ENCODE results near the gene SPARC.

SPARC gene

DNA sequence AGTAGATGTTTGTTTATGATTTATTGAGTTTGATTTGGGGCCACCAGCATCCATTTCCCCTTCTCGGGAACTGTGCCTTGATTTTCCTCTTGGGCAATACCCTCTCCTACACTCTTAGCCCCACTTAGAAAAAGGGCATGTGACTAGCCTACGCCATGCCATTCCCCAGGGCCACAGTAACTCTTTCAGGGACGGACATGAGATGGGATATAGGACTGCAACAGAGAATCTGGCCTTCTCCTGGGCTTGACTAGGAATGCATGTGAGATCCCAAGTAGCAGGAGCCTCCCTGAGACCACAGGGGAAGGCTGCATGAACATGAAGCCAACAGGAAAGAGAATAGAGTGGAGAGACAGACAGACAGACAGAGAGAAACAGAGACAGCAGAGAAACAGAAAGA is 30.7 kb upstream of the SPARC start:
- Histone ChIP-seq H4K20me1 (ENCODE audit: insufficient read depth, low read length) (no peaks in the 10 kb centered on the region), H3K36me3 (replicated peaks; ENCODE audit: insufficient read depth, low read length) (no peaks in the 10 kb centered on the region), H3K9me2 (replicated peaks; ENCODE audit: insufficient read depth, low read length) (no peaks in the 10 kb centered on the region), H3K9me3 (replicated peaks; ENCODE audit: insufficient read depth, low read length) (no peaks in the 10 kb centered on the region), H3K27ac (ENCODE audit: low read length) (no peak overlapping the region), H3K27me3 (replicated peaks; ENCODE audit: insufficient read depth, low read length) (no peaks in the 10 kb centered on the region), H3F3A (ENCODE audit: insufficient read depth, low read length) (peaks cover 28% of the 10 kb centered on the region), H2AFZ (ENCODE audit: low read length) (no peak overlapping the region), H3K4me3 (ENCODE audit: low read length) (no peak overlapping the region), H3K79me2 (ENCODE audit: low read length) (no peaks in the 10 kb centered on the region), H3K9ac (ENCODE audit: low read length) (no peak overlapping the region), H3K4me2 (ENCODE audit: low read depth, low read length) (no peak overlapping the region), H3K4me1 (ENCODE audit: low read length) (peaks cover 30% of the 10 kb centered on the region)
- DNase-seq = no peak
- TF ChIP-seq EZH2phosphoT487 (IDR thresholded peaks at IDR 0.05; ENCODE audit: low read length) = no peak
- no peak for TF ChIP-seq EZH2 (optimal IDR thresholded peaks at IDR 0.05; ENCODE audit: low read depth, low read length)
- TF ChIP-seq CTCF (IDR thresholded peaks at IDR 0.05; ENCODE audit: low read length) = no peak

- TF ChIP-seq CTCF (IDR thresholded peaks at IDR 0.05; ENCODE audit: low read length) (no peak), EZH2phosphoT487 (IDR thresholded peaks at IDR 0.05; ENCODE audit: low read length) (no peak), EZH2 (optimal IDR thresholded peaks at IDR 0.05; ENCODE audit: low read depth, low read length) (no peak)
- no peaks in the 10 kb centered on the region for H3K9me2 ChIP-seq (replicated peaks; ENCODE audit: insufficient read depth, low read length)
- no peaks in the 10 kb centered on the region for H3K79me2 ChIP-seq (ENCODE audit: low read length)
- H3K4me1 ChIP-seq (ENCODE audit: low read length) = peaks cover 2% of the 10 kb centered on the region; the same call in 1 of the 2 replicates
- no peak overlapping the region for H3K4me2 ChIP-seq (ENCODE audit: low read depth, low read length)
- H3K27ac ChIP-seq (ENCODE audit: low read length) = no peak overlapping the region
- H4K20me1 ChIP-seq (ENCODE audit: insufficient read depth, low read length) = no peaks in the 10 kb centered on the region
- no peaks in the 10 kb centered on the region for H3K9me3 ChIP-seq (replicated peaks; ENCODE audit: insufficient read depth, low read length)
- no peak overlapping the region for H3K9ac ChIP-seq (ENCODE audit: low read length)
- no peaks in the 10 kb centered on the region for H3K36me3 ChIP-seq (replicated peaks; ENCODE audit: insufficient read depth, low read length)
- no peak overlapping the region for H2AFZ ChIP-seq (ENCODE audit: low read length)
- no peaks in the 10 kb centered on the region for H3K27me3 ChIP-seq (replicated peaks; ENCODE audit: insufficient read depth, low read length)
- no peaks in the 10 kb centered on the region for H3F3A ChIP-seq (ENCODE audit: insufficient read depth, low read length)
- no peak for DNase-seq
- H3K4me3 ChIP-seq (ENCODE audit: low read length) = no peak overlapping the region
Observed at GRCh38 chr5:151709109-151709735, 22.5 kb upstream of the SPARC start.

- DNase-seq = no peak
- H3K9me3 ChIP-seq (replicated peaks; ENCODE audit: insufficient read depth, low read length) = no peaks in the 10 kb centered on the region
- no peak for TF ChIP-seq CTCF (IDR thresholded peaks at IDR 0.05; ENCODE audit: low read length)
- no peak for TF ChIP-seq EZH2 (optimal IDR thresholded peaks at IDR 0.05; ENCODE audit: low read depth, low read length)
- no peak for TF ChIP-seq EZH2phosphoT487 (IDR thresholded peaks at IDR 0.05; ENCODE audit: low read length)
- no peaks in the 10 kb centered on the region for H3F3A ChIP-seq (ENCODE audit: insufficient read depth, low read length)
- no peak overlapping the region for H3K4me2 ChIP-seq (ENCODE audit: low read depth, low read length)
- H2AFZ ChIP-seq (ENCODE audit: low read length) = no peak overlapping the region
- no peak overlapping the region for H3K27ac ChIP-seq (ENCODE audit: low read length)
- H3K4me1 ChIP-seq (ENCODE audit: low read length) = peaks cover 11% of the 10 kb centered on the region
- no peaks in the 10 kb centered on the region for H3K36me3 ChIP-seq (replicated peaks; ENCODE audit: insufficient read depth, low read length)
- H3K27me3 ChIP-seq (replicated peaks; ENCODE audit: insufficient read depth, low read length) = no peaks in the 10 kb centered on the region
- H3K4me3 ChIP-seq (ENCODE audit: low read length) = no peak overlapping the region
- H3K79me2 ChIP-seq (ENCODE audit: low read length) = no peaks in the 10 kb centered on the region
- H4K20me1 ChIP-seq (ENCODE audit: insufficient read depth, low read length) = no peaks in the 10 kb centered on the region
- no peak overlapping the region for H3K9ac ChIP-seq (ENCODE audit: low read length)
- no peaks in the 10 kb centered on the region for H3K9me2 ChIP-seq (replicated peaks; ENCODE audit: insufficient read depth, low read length)
Observed at GRCh38 chr5:151708126-151708525, 21.4 kb upstream of the SPARC start.
